Loucy (cell line): ENCODE data around the gene TTBK2.
A peak's percentile ranks its signal among the peaks of the same experiment; 100 is the strongest.

ENCODE experiments used
- H2AFZ ChIP-seq: fragments of 200-600 bp; sonication (generic); 2 replicates; pipeline ENCODE4 v1.6.0; 2016; ENCODE audit warnings: antibody characterized with exemption, mild to moderate bottlenecking, low read length, moderate library complexity
- H3F3A ChIP-seq: fragments of 200-600 bp; 2 replicates; pipeline ENCODE4 v1.6.0; 2016; ENCODE audit warnings: antibody characterized with exemption, low read depth, mild to moderate bottlenecking
- H3K27me3 ChIP-seq: fragments of 200-600 bp; sonication (generic); 2 replicates; pipeline ENCODE4 v1.6.1; 2014; ENCODE audit warnings: low read length, mild to moderate bottlenecking; ENCODE audit not compliant: insufficient read depth, poor library complexity, severe bottlenecking
- H3K36me3 ChIP-seq: fragments of 200-600 bp; sonication (generic); 2 replicates; pipeline ENCODE4 v1.6.1; 2016; ENCODE audit warnings: low read length; ENCODE audit not compliant: insufficient read depth
- H3K4me1 ChIP-seq: fragments of 200-600 bp; sonication (generic); 2 replicates; pipeline ENCODE4 v1.5.1; 2014; ENCODE audit warnings: low read length, mild to moderate bottlenecking; ENCODE audit not compliant: insufficient read depth, poor library complexity, severe bottlenecking
- H3K4me2 ChIP-seq: fragments of 200-600 bp; sonication (generic); 2 replicates; pipeline ENCODE4 v1.6.0; 2014; ENCODE audit warnings: antibody characterized with exemption, low read length, low read depth, mild to moderate bottlenecking; ENCODE audit not compliant: poor library complexity, severe bottlenecking
- H3K4me3 ChIP-seq: fragments of 200-600 bp; sonication (generic); 2 replicates; pipeline ENCODE4 v1.5.1; 2014; ENCODE audit warnings: low read length, mild to moderate bottlenecking, mixed read lengths; ENCODE audit not compliant: poor library complexity, severe bottlenecking
- H3K79me2 ChIP-seq: fragments of 200-600 bp; sonication (generic); 2 replicates; pipeline ENCODE4 v1.6.1; 2014; ENCODE audit warnings: low read length; ENCODE audit not compliant: insufficient read depth
- H3K9ac ChIP-seq: fragments of 200-600 bp; sonication (generic); 2 replicates; pipeline ENCODE4 v1.6.0; 2014; ENCODE audit warnings: mild to moderate bottlenecking, low read depth, low read length, moderate library complexity; ENCODE audit not compliant: poor library complexity, severe bottlenecking
- H3K9me2 ChIP-seq: fragments of 200-600 bp; sonication (generic); replicated peaks from 2 replicates; pipeline ENCODE4 v1.6.1; 2016; ENCODE audit warnings: low read depth, low read length, mixed read lengths
- H3K9me3 ChIP-seq: fragments of 200-600 bp; sonication (generic); 2 replicates; pipeline ENCODE4 v1.6.1; 2014; ENCODE audit warnings: mild to moderate bottlenecking, antibody characterized with exemption, low read length, low read depth; ENCODE audit not compliant: insufficient read depth
- H4K20me1 ChIP-seq: fragments of 200-600 bp; sonication (generic); 2 replicates; pipeline ENCODE4 v1.6.0; 2014; ENCODE audit warnings: antibody characterized with exemption, low read length, mild to moderate bottlenecking; ENCODE audit not compliant: insufficient read depth, poor library complexity, severe bottlenecking
- EZH2phosphoT487 ChIP-seq: fragments of 200-600 bp; IDR thresholded peaks from 2 replicates; pipeline ENCODE4 v1.6.1; 2018; ENCODE audit warnings: antibody characterized with exemption, mild to moderate bottlenecking, moderate library complexity, borderline replicate concordance
- TF ChIP-seq, protein P1 (sequence below): fragments of 200-600 bp; sonication (generic); conservative IDR thresholded peaks from 2 replicates; pipeline ENCODE4 v1.5.1; 2014; ENCODE audit warnings: mild to moderate bottlenecking, antibody characterized with exemption, low read length

TTBK2 gene

DNA sequence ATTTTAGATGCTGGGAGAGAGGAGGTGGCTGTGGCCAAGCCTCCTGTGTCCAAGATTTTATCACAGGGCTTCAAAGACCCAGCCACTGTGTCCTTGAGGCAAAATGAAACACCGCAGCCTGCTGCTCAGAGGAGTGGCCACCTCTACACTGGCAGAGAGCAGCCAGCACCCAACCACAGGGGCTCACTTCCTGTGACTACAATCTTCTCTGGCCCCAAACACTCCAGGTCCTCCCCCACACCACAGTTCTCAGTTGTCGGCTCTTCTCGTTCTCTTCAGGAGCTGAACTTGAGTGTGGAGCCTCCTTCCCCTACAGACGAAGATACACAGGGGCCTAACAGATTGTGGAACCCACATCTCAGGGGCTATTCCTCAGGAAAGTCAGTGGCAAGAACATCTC is 229.3 kb downstream of the TTBK2 start:
- H3K9ac ChIP-seq = no peak overlapping the region
- H3K4me3 ChIP-seq = peak overlapping the region; percentile 17
- no peaks in the 10 kb centered on the region for H4K20me1 ChIP-seq
- H2AFZ ChIP-seq = no peak overlapping the region
- peaks cover 45% of the 10 kb centered on the region; the same call in 1 of the 2 replicates for H3K36me3 ChIP-seq
- peaks cover 12% of the 10 kb centered on the region for H3K4me1 ChIP-seq
- no peaks in the 10 kb centered on the region for H3K9me2 ChIP-seq
- H3F3A ChIP-seq = no peaks in the 10 kb centered on the region
- TF ChIP-seq EZH2phosphoT487 = no peak
- TF ChIP-seq, protein P1, sequence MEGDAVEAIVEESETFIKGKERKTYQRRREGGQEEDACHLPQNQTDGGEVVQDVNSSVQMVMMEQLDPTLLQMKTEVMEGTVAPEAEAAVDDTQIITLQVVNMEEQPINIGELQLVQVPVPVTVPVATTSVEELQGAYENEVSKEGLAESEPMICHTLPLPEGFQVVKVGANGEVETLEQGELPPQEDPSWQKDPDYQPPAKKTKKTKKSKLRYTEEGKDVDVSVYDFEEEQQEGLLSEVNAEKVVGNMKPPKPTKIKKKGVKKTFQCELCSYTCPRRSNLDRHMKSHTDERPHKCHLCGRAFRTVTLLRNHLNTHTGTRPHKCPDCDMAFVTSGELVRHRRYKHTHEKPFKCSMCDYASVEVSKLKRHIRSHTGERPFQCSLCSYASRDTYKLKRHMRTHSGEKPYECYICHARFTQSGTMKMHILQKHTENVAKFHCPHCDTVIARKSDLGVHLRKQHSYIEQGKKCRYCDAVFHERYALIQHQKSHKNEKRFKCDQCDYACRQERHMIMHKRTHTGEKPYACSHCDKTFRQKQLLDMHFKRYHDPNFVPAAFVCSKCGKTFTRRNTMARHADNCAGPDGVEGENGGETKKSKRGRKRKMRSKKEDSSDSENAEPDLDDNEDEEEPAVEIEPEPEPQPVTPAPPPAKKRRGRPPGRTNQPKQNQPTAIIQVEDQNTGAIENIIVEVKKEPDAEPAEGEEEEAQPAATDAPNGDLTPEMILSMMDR = no peak
- H3K79me2 ChIP-seq = no peaks in the 10 kb centered on the region
- H3K9me3 ChIP-seq = no peaks in the 10 kb centered on the region
- no peaks in the 10 kb centered on the region for H3K27me3 ChIP-seq
- peak overlapping the region; percentile 41 for H3K4me2 ChIP-seq
